Endodermal cell (in vitro differentiated cells): ENCODE measurements around the gene KCNC1. TPM values are rescaled to one million over a fixed set of nuclear protein-coding genes. Genes with fewer than 3 reads are reported as not detected.

ENCODE experiments used
- DNase-seq: peaks from one replicate; pipeline ENCODE4 v3.0.0-alpha.2; 2017
- H3K27ac ChIP-seq: 2 replicates; pipeline ENCODE4 v1.5.1; 2013; ENCODE audit warnings: mild to moderate bottlenecking, low read depth, low read length, moderate library complexity
- H3K27me3 ChIP-seq: 2 replicates; pipeline ENCODE4 v1.6.1; 2013; ENCODE audit warnings: mild to moderate bottlenecking, low read length, moderate library complexity; ENCODE audit not compliant: insufficient read depth, control insufficient read depth, poor library complexity, severe bottlenecking
- H3K36me3 ChIP-seq: 2 replicates; pipeline ENCODE4 v1.7.0; 2013; ENCODE audit warnings: mild to moderate bottlenecking, low read length, moderate library complexity; ENCODE audit not compliant: control insufficient read depth, insufficient read depth
- H3K4me1 ChIP-seq: one replicate; pipeline ENCODE4 v1.7.0; 2013; ENCODE audit warnings: low read length; ENCODE audit not compliant: control insufficient read depth, insufficient read depth
- H3K4me3 ChIP-seq: 2 replicates; pipeline ENCODE4 v1.5.1; 2013; ENCODE audit warnings: mild to moderate bottlenecking, low read length, moderate library complexity
- H3K9ac ChIP-seq: 2 replicates; pipeline ENCODE4 v1.6.1; 2013; ENCODE audit warnings: mild to moderate bottlenecking, low read length, moderate library complexity; ENCODE audit not compliant: poor library complexity, severe bottlenecking; ENCODE audit errors: extremely low read depth
- H3K9me3 ChIP-seq: 2 replicates; pipeline ENCODE4 v1.6.1; 2013; ENCODE audit warnings: mild to moderate bottlenecking, low read length, moderate library complexity; ENCODE audit not compliant: control insufficient read depth
- H3K27ac Mint-ChIP-seq: 2 replicates; pipeline ENCODE4 v1.8.0; 2020; ENCODE audit warnings: mixed read lengths
- H3K27me3 Mint-ChIP-seq: 2 replicates; pipeline ENCODE4 v1.8.0; 2021; ENCODE audit warnings: mild to moderate bottlenecking, mixed read lengths; ENCODE audit not compliant: insufficient read depth
- H3K36me3 Mint-ChIP-seq: 2 replicates; pipeline ENCODE4 v1.8.0; 2020; ENCODE audit warnings: low read depth, mixed read lengths
- H3K4me1 Mint-ChIP-seq: 2 replicates; pipeline ENCODE4 v1.8.0; 2020; ENCODE audit warnings: mixed read lengths
- H3K4me3 Mint-ChIP-seq: 2 replicates; pipeline ENCODE4 v1.8.0; 2020; ENCODE audit warnings: mild to moderate bottlenecking, moderate library complexity, mixed read lengths
- H3K9me3 Mint-ChIP-seq: 2 replicates; pipeline ENCODE4 v1.8.0; 2020; ENCODE audit warnings: mild to moderate bottlenecking, mixed read lengths
- CTCF ChIP-seq: fragments of 200-600 bp; sonication (generic); conservative IDR thresholded peaks from 2 replicates; pipeline ENCODE4 v1.5.0; 2021; ENCODE audit warnings: antibody characterized with exemption, mild to moderate bottlenecking
- WGBS, 2 experiments: methylation state at CpG; one replicate each; pipeline versions ENCODE4 v1.1.5 to v1.1.7; 2013; ENCODE audit warnings: missing lambda C conversion rate in 2 of 2, mixed read lengths in 1 of 2; ENCODE audit not compliant: insufficient coverage in 1 of 2, insufficient read length in 1 of 2; 5-methylcytosine and 5-hydroxymethylcytosine counted together
- total RNA-seq, 2 donors: library from RNA; stranded (reverse); fragmentation: NEBNext Ultra II Directional in 1 of 2; extraction: Animal tissue kit (Norgen Biotek cat#: 25700) in 1 of 2; gene quantifications; 2 replicates in 1 of 2; 3 replicates in 1 of 2; pipeline ENCODE4 v1.2.1, GENCODE V29; 2021

Gene KCNC1
- total RNA-seq, 2 donors from 2014 or later: not detected

- WGBS, 2 experiments: no CpG with 5 or more reads among the region's 1 CpG
- Mint-ChIP-seq H3K9me3 (no peaks in the 10 kb centered on the region), H3K4me1 (peaks cover 5% of the 10 kb centered on the region), H3K27me3 (no peaks in the 10 kb centered on the region), H3K4me3 (no peak overlapping the region), H3K36me3 (no peaks in the 10 kb centered on the region), H3K27ac (no peak overlapping the region)
- no peak overlapping the region for H3K27ac ChIP-seq
- H3K27me3 ChIP-seq: no peaks in the 10 kb centered on the region
- DNase-seq: no peak
- H3K4me3 ChIP-seq: no peak overlapping the region
- no peak overlapping the region for H3K9ac ChIP-seq
- H3K36me3 ChIP-seq: no peaks in the 10 kb centered on the region
- no peaks in the 10 kb centered on the region for H3K4me1 ChIP-seq
- H3K9me3 ChIP-seq: no peaks in the 10 kb centered on the region
- TF ChIP-seq CTCF: no peak
Observed at GRCh38 chr11:17805873-17806272, 71.3 kb downstream of the KCNC1 start.

- no peaks in the 10 kb centered on the region for H3K36me3 Mint-ChIP-seq
- Histone ChIP-seq H3K27ac (peak overlapping the region; percentile 52), H3K4me1 (no peaks in the 10 kb centered on the region), H3K27me3 (no peaks in the 10 kb centered on the region), H3K4me3 (no peak overlapping the region), H3K36me3 (no peaks in the 10 kb centered on the region), H3K9me3 (no peaks in the 10 kb centered on the region), H3K9ac (no peak overlapping the region)
- no peak overlapping the region for H3K4me3 Mint-ChIP-seq
- H3K27ac Mint-ChIP-seq: no peak overlapping the region
- DNase-seq: no peak
- no peaks in the 10 kb centered on the region for H3K9me3 Mint-ChIP-seq
- H3K27me3 Mint-ChIP-seq: no peaks in the 10 kb centered on the region
- H3K4me1 Mint-ChIP-seq: no peaks in the 10 kb centered on the region
- no peak for TF ChIP-seq CTCF
- whole genome bisulfite sequencing, 2 experiments: 43 to 89% methylated on average over 3 to 4 of the region's 4 CpGs
Observed at GRCh38 chr11:17807034-17807433, 72.5 kb downstream of the KCNC1 start.

GRCh38 chr11:17810041-17810440, 75.5 kb downstream of the KCNC1 start:
- Mint-ChIP-seq H3K36me3 (no peaks in the 10 kb centered on the region), H3K4me3 (no peak overlapping the region), H3K9me3 (no peaks in the 10 kb centered on the region), H3K4me1 (no peaks in the 10 kb centered on the region), H3K27ac (no peak overlapping the region), H3K27me3 (no peaks in the 10 kb centered on the region)
- no peak for DNase-seq
- H3K9ac ChIP-seq: no peak overlapping the region
- no peak overlapping the region for H3K27ac ChIP-seq
- no peak for TF ChIP-seq CTCF
- H3K4me3 ChIP-seq: no peak overlapping the region
- no peaks in the 10 kb centered on the region for H3K4me1 ChIP-seq
- H3K36me3 ChIP-seq: no peaks in the 10 kb centered on the region
- H3K27me3 ChIP-seq: no peaks in the 10 kb centered on the region
- no peaks in the 10 kb centered on the region for H3K9me3 ChIP-seq
- 94 to 100% methylated on average over 1 of the region's 1 CpG for WGBS, 2 experiments
